ENCODE results near the gene MEGF8.
A peak's percentile ranks its signal among the peaks of the same experiment; 100 is the strongest.

The MEGF8 gene

DNA sequence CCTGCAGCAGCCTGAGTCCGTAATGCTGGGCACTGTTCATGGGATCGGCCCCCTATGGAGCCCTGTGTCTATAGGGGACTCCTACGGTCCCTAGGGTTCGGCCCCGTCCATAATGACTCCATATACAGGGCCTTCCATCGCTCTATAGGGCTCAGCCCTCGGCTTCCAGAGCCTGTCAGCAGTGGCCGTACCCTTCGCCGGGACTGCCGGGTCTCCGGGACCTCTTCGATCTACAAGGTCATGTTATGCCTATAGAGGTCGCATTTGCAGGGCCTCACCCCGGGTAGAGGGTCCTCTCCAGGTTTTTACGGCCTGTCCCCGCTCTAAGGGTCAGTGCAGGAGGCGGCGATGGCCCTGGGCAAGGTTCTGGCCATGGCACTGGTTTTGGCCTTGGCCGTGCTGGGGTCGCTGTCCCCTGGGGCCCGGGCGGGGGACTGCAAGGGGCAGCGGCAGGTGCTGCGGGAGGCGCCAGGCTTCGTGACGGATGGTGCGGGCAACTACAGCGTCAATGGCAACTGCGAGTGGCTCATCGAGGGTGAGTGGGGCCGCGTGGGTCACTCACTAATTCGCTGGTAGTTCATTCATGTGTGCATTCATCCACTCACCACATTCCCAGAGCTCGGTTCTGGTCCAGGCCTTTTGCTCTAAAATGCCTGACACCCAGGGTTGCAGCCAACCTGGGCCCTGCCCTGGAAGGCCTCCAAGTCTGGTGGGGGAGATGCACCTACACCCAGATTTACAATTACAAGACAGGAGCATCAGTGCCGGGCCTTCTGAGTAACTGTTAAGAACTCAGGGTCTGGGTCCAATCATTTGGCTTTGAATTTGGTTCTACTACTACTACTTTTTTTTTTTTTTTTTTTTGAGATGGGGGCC, 699 bp downstream of the MEGF8 start:
- peak overlapping the region; percentile 92 for H4K8ac ChIP-seq (ENCODE audit: low read length)

DNA sequence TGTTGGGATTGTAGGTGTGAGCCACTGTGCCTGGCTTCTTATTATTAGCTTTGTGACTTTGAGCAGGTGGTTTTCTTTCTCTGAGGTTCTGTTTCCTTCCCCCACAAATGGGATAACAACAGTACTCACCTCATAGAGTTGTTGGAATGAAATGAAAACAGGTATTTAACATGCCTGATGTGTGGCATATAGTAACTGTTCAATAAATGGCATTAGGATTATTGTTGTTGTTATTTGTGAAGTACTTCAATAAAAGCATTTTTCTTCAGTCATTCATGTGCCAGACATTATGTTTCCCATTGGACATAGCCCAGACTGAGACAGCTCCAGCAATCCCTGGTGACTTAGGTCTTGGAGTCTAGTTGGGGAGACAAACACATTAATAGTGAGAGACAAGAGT, 1.5 kb downstream of the MEGF8 start:
- Histone ChIP-seq H3K36me3 (ENCODE audit: control insufficient read depth in 1 of 2, insufficient read depth in 2 of 2, low read depth in 1 of 2, low read length in 2 of 2) (no peaks in the 10 kb centered on the region), H3K9me3 (ENCODE audit: control insufficient read depth, low read length) (no peaks in the 10 kb centered on the region), H3K9ac (ENCODE audit: low read length) (peak overlapping the region; percentile 94), H3K79me1 (replicated peaks; ENCODE audit: low read length, poor library complexity, severe bottlenecking) (peaks cover 45% of the 10 kb centered on the region), H3K27me3 (ENCODE audit: control insufficient read depth in 1 of 2, insufficient read depth in 1 of 2, low read length in 2 of 2) (peaks cover 18 to 25% of the 10 kb centered on the region in 2 experiments), H3K4me3 (ENCODE audit: insufficient read depth in 1 of 2, low read depth in 1 of 2, low read length in 2 of 2) (no peak overlapping the region), H3K14ac (ENCODE audit: low read length in 2 of 2) (no peak overlapping the region), H2BK12ac (ENCODE audit: low read length in 2 of 2) (no peak overlapping the region), H2BK5ac (ENCODE audit: low read depth, low read length, poor library complexity, severe bottlenecking) (no peak overlapping the region), H2BK15ac (ENCODE audit: low read depth, poor library complexity, severe bottlenecking) (no peak overlapping the region), H3K23ac (ENCODE audit: low read length in 2 of 2) (no peak overlapping the region), H4K8ac (ENCODE audit: low read length) (no peak overlapping the region), H2AFZ (ENCODE audit: low read depth, low read length) (no peak overlapping the region), H3K4me2 (ENCODE audit: low read length, poor library complexity, severe bottlenecking) (no peak overlapping the region), H2BK120ac (ENCODE audit: low read depth, low read length) (no peak overlapping the region), H4K91ac (ENCODE audit: low read length) (no peak overlapping the region), H2AK5ac (ENCODE audit: low read length, severe bottlenecking) (no peak overlapping the region), H3K18ac (ENCODE audit: low read depth in 1 of 2, low read length in 2 of 2) (no peak overlapping the region), H3K27ac (ENCODE audit: low read length, poor library complexity, severe bottlenecking) (no peak overlapping the region), H3K4ac (ENCODE audit: low read depth in 1 of 2, low read length in 2 of 2) (no peak overlapping the region), H3K4me1 (ENCODE audit: control insufficient read depth, insufficient read depth, low read depth, low read length) (peaks cover 29% of the 10 kb centered on the region)
- no peak for DNase-seq

More for the DNA sequence above, 699 bp downstream of the MEGF8 start:
- H3K18ac ChIP-seq (ENCODE audit: low read depth in 1 of 2, low read length in 2 of 2): peak overlapping the region; percentile 51 to 71
- H3K4me3 ChIP-seq (ENCODE audit: insufficient read depth in 1 of 2, low read depth in 1 of 2, low read length in 2 of 2): peak overlapping the region; percentile 79 to 95
- no peak overlapping the region for H3K23ac ChIP-seq (ENCODE audit: low read length in 2 of 2)
- H3K9me3 ChIP-seq (ENCODE audit: control insufficient read depth, low read length): no peaks in the 10 kb centered on the region
- peak overlapping the region; percentile 95 for H3K4me2 ChIP-seq (ENCODE audit: low read length, poor library complexity, severe bottlenecking)
- H2BK120ac ChIP-seq (ENCODE audit: low read depth, low read length): peak overlapping the region; percentile 57
- peaks cover 22 to 28% of the 10 kb centered on the region in 2 experiments for H3K27me3 ChIP-seq (ENCODE audit: control insufficient read depth in 1 of 2, insufficient read depth in 1 of 2, low read length in 2 of 2)
- H2AFZ ChIP-seq (ENCODE audit: low read depth, low read length): peak overlapping the region; percentile 59
- peak overlapping the region; percentile 22 to 62 for H3K14ac ChIP-seq (ENCODE audit: low read length in 2 of 2)
- no peak for DNase-seq
- peak overlapping the region; percentile 56 for H2BK15ac ChIP-seq (ENCODE audit: low read depth, poor library complexity, severe bottlenecking)
- H3K9ac ChIP-seq (ENCODE audit: low read length): peak overlapping the region; percentile 94
- no peak overlapping the region for H2BK5ac ChIP-seq (ENCODE audit: low read depth, low read length, poor library complexity, severe bottlenecking)
- peaks cover 29% of the 10 kb centered on the region for H3K4me1 ChIP-seq (ENCODE audit: control insufficient read depth, insufficient read depth, low read depth, low read length)
- WGBS: 12% methylated on average over 36 of the region's 37 CpGs
- H3K4ac ChIP-seq (ENCODE audit: low read depth in 1 of 2, low read length in 2 of 2): peak overlapping the region in 1 of 2 experiments; percentile 43
- no peak overlapping the region for H4K91ac ChIP-seq (ENCODE audit: low read length)
- H3K79me1 ChIP-seq (replicated peaks; ENCODE audit: low read length, poor library complexity, severe bottlenecking): peaks cover 44% of the 10 kb centered on the region
- H2BK12ac ChIP-seq (ENCODE audit: low read length in 2 of 2): no peak overlapping the region
- no peak overlapping the region for H2AK5ac ChIP-seq (ENCODE audit: low read length, severe bottlenecking)
- H3K36me3 ChIP-seq (ENCODE audit: control insufficient read depth in 1 of 2, insufficient read depth in 2 of 2, low read depth in 1 of 2, low read length in 2 of 2): no peaks in the 10 kb centered on the region
- no peak overlapping the region for H3K27ac ChIP-seq (ENCODE audit: low read length, poor library complexity, severe bottlenecking)

DNA sequence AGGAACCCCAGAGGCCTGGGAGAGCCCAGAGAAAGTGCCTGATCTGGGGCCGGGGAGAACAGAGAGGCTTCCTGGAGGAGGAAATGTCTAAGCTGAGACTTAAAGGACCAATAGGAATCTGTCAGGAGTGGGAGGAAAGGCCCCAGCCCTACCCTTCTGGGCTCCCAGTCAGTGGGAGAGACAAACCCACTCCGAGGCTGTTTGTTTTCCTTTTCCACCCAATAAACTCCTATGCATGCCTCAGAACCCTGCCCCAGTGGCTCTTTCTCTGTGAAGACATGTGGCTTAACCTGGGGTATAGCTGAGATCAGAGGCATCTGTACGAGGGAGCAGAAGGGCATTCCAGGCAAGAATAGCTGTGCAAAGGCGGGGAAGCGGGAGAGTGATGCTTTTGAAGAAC, 1.9 kb downstream of the MEGF8 start:
- peaks cover 45% of the 10 kb centered on the region for H3K79me1 ChIP-seq (replicated peaks; ENCODE audit: low read length, poor library complexity, severe bottlenecking)
- no peak overlapping the region for H4K91ac ChIP-seq (ENCODE audit: low read length)
- no peak overlapping the region for H3K23ac ChIP-seq (ENCODE audit: low read length in 2 of 2)
- no peak overlapping the region for H3K18ac ChIP-seq (ENCODE audit: low read depth in 1 of 2, low read length in 2 of 2)
- DNase-seq: no peak
- 88% methylated on average over 4 of the region's 5 CpGs for WGBS
- H2BK120ac ChIP-seq (ENCODE audit: low read depth, low read length): no peak overlapping the region
- peaks cover 29% of the 10 kb centered on the region for H3K4me1 ChIP-seq (ENCODE audit: control insufficient read depth, insufficient read depth, low read depth, low read length)
- no peak overlapping the region for H2AK5ac ChIP-seq (ENCODE audit: low read length, severe bottlenecking)
- H3K27me3 ChIP-seq (ENCODE audit: control insufficient read depth in 1 of 2, insufficient read depth in 1 of 2, low read length in 2 of 2): peaks cover 14 to 20% of the 10 kb centered on the region in 2 experiments
- H2BK12ac ChIP-seq (ENCODE audit: low read length in 2 of 2): no peak overlapping the region
- no peak overlapping the region for H3K4me2 ChIP-seq (ENCODE audit: low read length, poor library complexity, severe bottlenecking)
- no peak overlapping the region for H2AFZ ChIP-seq (ENCODE audit: low read depth, low read length)
- no peaks in the 10 kb centered on the region for H3K36me3 ChIP-seq (ENCODE audit: control insufficient read depth in 1 of 2, insufficient read depth in 2 of 2, low read depth in 1 of 2, low read length in 2 of 2)
- peak overlapping the region; percentile 33 for H2BK15ac ChIP-seq (ENCODE audit: low read depth, poor library complexity, severe bottlenecking)
- H3K9me3 ChIP-seq (ENCODE audit: control insufficient read depth, low read length): no peaks in the 10 kb centered on the region
- H3K4me3 ChIP-seq (ENCODE audit: insufficient read depth in 1 of 2, low read depth in 1 of 2, low read length in 2 of 2): no peak overlapping the region
- no peak overlapping the region for H3K14ac ChIP-seq (ENCODE audit: low read length in 2 of 2)
- no peak overlapping the region for H3K4ac ChIP-seq (ENCODE audit: low read depth in 1 of 2, low read length in 2 of 2)
- H3K27ac ChIP-seq (ENCODE audit: low read length, poor library complexity, severe bottlenecking): no peak overlapping the region
- no peak overlapping the region for H3K9ac ChIP-seq (ENCODE audit: low read length)
- no peak overlapping the region for H4K8ac ChIP-seq (ENCODE audit: low read length)
- H2BK5ac ChIP-seq (ENCODE audit: low read depth, low read length, poor library complexity, severe bottlenecking): no peak overlapping the region

DNA sequence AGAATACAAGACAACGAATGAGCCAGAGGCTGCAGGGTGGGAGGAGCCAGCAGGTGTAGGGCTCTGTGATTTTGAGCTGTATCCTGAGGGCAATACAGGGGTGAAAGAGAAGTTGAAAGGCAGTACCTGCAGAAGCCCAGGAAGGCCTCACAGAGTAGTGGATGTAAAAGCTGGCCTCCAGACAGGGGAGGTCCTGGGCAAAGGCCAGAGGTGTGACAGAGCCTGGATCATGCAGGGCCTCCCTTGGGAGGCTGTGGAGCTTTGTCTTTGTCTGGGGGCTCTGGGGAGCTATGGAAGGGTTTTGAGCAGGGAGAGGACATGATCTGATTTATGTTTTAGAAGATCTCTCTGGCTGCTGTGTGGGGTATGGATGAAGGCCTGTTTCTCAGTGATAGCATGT, 2.7 kb downstream of the MEGF8 start:
- no peak overlapping the region for H2BK5ac ChIP-seq (ENCODE audit: low read depth, low read length, poor library complexity, severe bottlenecking)
- H3K9me3 ChIP-seq (ENCODE audit: control insufficient read depth, low read length): no peaks in the 10 kb centered on the region
- peaks cover 49% of the 10 kb centered on the region for H3K79me1 ChIP-seq (replicated peaks; ENCODE audit: low read length, poor library complexity, severe bottlenecking)
- 72% methylated on average over 1 of the region's 1 CpG for WGBS
- H2BK12ac ChIP-seq (ENCODE audit: low read length in 2 of 2): no peak overlapping the region
- no peak overlapping the region for H2AFZ ChIP-seq (ENCODE audit: low read depth, low read length)
- peaks cover 29% of the 10 kb centered on the region for H3K4me1 ChIP-seq (ENCODE audit: control insufficient read depth, insufficient read depth, low read depth, low read length)
- no peak overlapping the region for H2AK5ac ChIP-seq (ENCODE audit: low read length, severe bottlenecking)
- no peak overlapping the region for H3K18ac ChIP-seq (ENCODE audit: low read depth in 1 of 2, low read length in 2 of 2)
- H3K9ac ChIP-seq (ENCODE audit: low read length): peak overlapping the region; percentile 4
- no peak overlapping the region for H4K91ac ChIP-seq (ENCODE audit: low read length)
- no peak overlapping the region for H3K4me2 ChIP-seq (ENCODE audit: low read length, poor library complexity, severe bottlenecking)
- no peak overlapping the region for H3K14ac ChIP-seq (ENCODE audit: low read length in 2 of 2)
- no peak overlapping the region for H3K27ac ChIP-seq (ENCODE audit: low read length, poor library complexity, severe bottlenecking)
- no peak overlapping the region for H2BK120ac ChIP-seq (ENCODE audit: low read depth, low read length)
- H3K4me3 ChIP-seq (ENCODE audit: insufficient read depth in 1 of 2, low read depth in 1 of 2, low read length in 2 of 2): no peak overlapping the region
- H3K4ac ChIP-seq (ENCODE audit: low read depth in 1 of 2, low read length in 2 of 2): no peak overlapping the region
- no peak for DNase-seq
- no peak overlapping the region for H3K23ac ChIP-seq (ENCODE audit: low read length in 2 of 2)
- H4K8ac ChIP-seq (ENCODE audit: low read length): no peak overlapping the region
- no peak overlapping the region for H2BK15ac ChIP-seq (ENCODE audit: low read depth, poor library complexity, severe bottlenecking)
- H3K27me3 ChIP-seq (ENCODE audit: control insufficient read depth in 1 of 2, insufficient read depth in 1 of 2, low read length in 2 of 2): peaks cover 11 to 16% of the 10 kb centered on the region in 2 experiments
- no peaks in the 10 kb centered on the region for H3K36me3 ChIP-seq (ENCODE audit: control insufficient read depth in 1 of 2, insufficient read depth in 2 of 2, low read depth in 1 of 2, low read length in 2 of 2)
